ENCODE data around the gene STRBP. TPM values are rescaled to one million over a fixed set of nuclear protein-coding genes. Genes with fewer than 3 reads are reported as not detected.
A peak's percentile ranks its signal among the peaks of the same experiment; 100 is the strongest.
"Not testable (repeated sequence)": the region's sequence is repeated elsewhere in the genome, so short reads cannot be mapped to it uniquely, and the experiment has no call there.

Gene STRBP
- total and polyA plus RNA-seq, 12 donors, result 4.2 to 12.4 (median 8.1) TPM

- Histone ChIP-seq H3K27ac (no peak overlapping the region), H3K27me3 (no peaks in the 10 kb centered on the region), H3K36me3 (replicated peaks in 1 of 2) (no peaks in the 10 kb centered on the region), H3K4me3 (no peak overlapping the region), H3K9me3 (replicated peaks in 1 of 3) (no peaks in the 10 kb centered on the region), H3K4me1 (replicated peaks in 1 of 2) (no peaks in the 10 kb centered on the region)
- TF ChIP-seq CTCF (IDR thresholded peaks at IDR 0.05), result no peak
- no peak for TF ChIP-seq POLR2A (IDR thresholded peaks at IDR 0.05)
- no peak for DNase-seq
- WGBS, 4 donors, result 80 to 83% (median 82%) methylated on average over 3 of the region's 3 CpGs
- intact Hi-C loops (cut with DNase I), result no loop called here
These were observed 10.0 kb upstream of the STRBP start for GRCh38 chr9:123278361-123278760.

GRCh38 chr9:123276551-123276950 lies 8.2 kb upstream of the STRBP start:
- no peak for DNase-seq
- Histone ChIP-seq H3K9me3 (replicated peaks in 1 of 3) (no peaks in the 10 kb centered on the region), H3K27me3 (no peaks in the 10 kb centered on the region), H3K36me3 (replicated peaks in 1 of 2) (no peaks in the 10 kb centered on the region), H3K27ac (no peak overlapping the region), H3K4me1 (replicated peaks in 1 of 2) (no peaks in the 10 kb centered on the region), H3K4me3 (no peak overlapping the region)
- intact Hi-C loops (cut with DNase I), result no loop called here
- TF ChIP-seq CTCF (IDR thresholded peaks at IDR 0.05) (no peak), POLR2A (IDR thresholded peaks at IDR 0.05) (no peak)

- H3K27ac ChIP-seq; H3K36me3 ChIP-seq (replicated peaks in 1 of 2); H3K27me3 ChIP-seq; H3K9me3 ChIP-seq (replicated peaks in 1 of 3); DNase-seq; H3K4me3 ChIP-seq; intact Hi-C loops (cut with DNase I): not testable (repeated sequence)
- WGBS, 4 donors, result 74 to 94% (median 88%) methylated on average over 6 of the region's 6 CpGs
- H3K4me1 ChIP-seq (replicated peaks in 1 of 2), result peaks cover 5 to 10% of the 10 kb centered on the region in 2 donors
These were observed 2.7 kb upstream of the STRBP start for GRCh38 chr9:123271133-123271532.

GRCh38 chr9:123269281-123269680 lies 895 bp upstream of the STRBP start:
- H3K27me3 ChIP-seq, result no peaks in the 10 kb centered on the region
- peaks cover 5 to 10% of the 10 kb centered on the region in 2 donors for H3K4me1 ChIP-seq (replicated peaks in 1 of 2)
- peak overlapping the region in 2 of 4 donors; percentile 76 to 100 for H3K4me3 ChIP-seq
- TF ChIP-seq POLR2A (IDR thresholded peaks at IDR 0.05) (no peak), CTCF (IDR thresholded peaks at IDR 0.05) (no peak)
- WGBS, 4 donors, result 0 to 77% (median 63%) methylated on average over 1 to 7 of the region's 7 CpGs
- peak overlapping the region in 1 of 5 donors; percentile 61 for H3K27ac ChIP-seq
- DNase-seq, result no peak
- H3K36me3 ChIP-seq (replicated peaks in 1 of 2), result no peaks in the 10 kb centered on the region
- intact Hi-C loops (cut with DNase I), result no loop called here
- no peaks in the 10 kb centered on the region for H3K9me3 ChIP-seq (replicated peaks in 1 of 3)

- no peaks in the 10 kb centered on the region for H3K27me3 ChIP-seq
- intact Hi-C loops (cut with DNase I), result no loop called here
- no peaks in the 10 kb centered on the region for H3K9me3 ChIP-seq (replicated peaks in 1 of 3)
- no peaks in the 10 kb centered on the region for H3K36me3 ChIP-seq (replicated peaks in 1 of 2)
- WGBS, 4 donors, result 0 to 1% methylated on average over 40 to 49 of the region's 49 CpGs; no CpG with 5 or more reads in 2 of the 4 donors
- peak overlapping the region; percentile 48 to 100 (median 58) for H3K4me3 ChIP-seq
- peaks cover 5 to 10% of the 10 kb centered on the region in 2 donors for H3K4me1 ChIP-seq (replicated peaks in 1 of 2)
- no peak for TF ChIP-seq POLR2A (IDR thresholded peaks at IDR 0.05)
- no peak for TF ChIP-seq CTCF (IDR thresholded peaks at IDR 0.05)
- H3K27ac ChIP-seq, result peak overlapping the region in 1 of 5 donors; percentile 79
- DNase-seq, result no peak
These were observed 254 bp downstream of the STRBP start for GRCh38 chr9:123268199-123268464.
